Common myeloid progenitor, CD34-positive (primary cell): Measurements from ENCODE around the gene ADD3.
"Not testable (repeated sequence)": the region's sequence is repeated elsewhere in the genome, so short reads cannot be mapped to it uniquely, and the experiment has no call there.

Source experiments
- CTCF ChIA-PET: fragments of 350-600 bp; sonication (Branson Sonifier 250); formaldehyde crosslinking; loops from one replicate; lab custom pipeline; 2021; ENCODE audit warnings: antibody characterized with exemption; lab: Charles Lee
- POLR2A ChIA-PET: fragments of 350-600 bp; sonication (Branson Sonifier 250); formaldehyde crosslinking; loops from one replicate; lab custom pipeline; 2021; ENCODE audit warnings: antibody characterized with exemption; lab: Charles Lee
- DNase-seq, 3 donors: peaks; one replicate each; pipeline versions ENCODE4 v3.0.0 to v3.0.0-alpha.2; 2013
- H3K27ac ChIP-seq, 2 experiments: 1 replicate in 1 of 2; 2 replicates in 1 of 2; pipeline ENCODE4 v1.7.0; 2013; ENCODE audit warnings: inconsistent platforms in 2 of 2, low read length in 2 of 2, mild to moderate bottlenecking in 2 of 2, low read depth in 1 of 2, moderate library complexity in 1 of 2; ENCODE audit not compliant: severe bottlenecking in 2 of 2, insufficient read depth in 1 of 2, poor library complexity in 1 of 2
- H3K27me3 ChIP-seq, 5 experiments: replicated peaks in 2 of 5; 1 replicate in 3 of 5; 2 replicates in 2 of 5; pipeline versions ENCODE4 v1.6.1 to v1.7.0; 2013; ENCODE audit warnings: low read length in 4 of 5, mild to moderate bottlenecking in 2 of 5, moderate library complexity in 2 of 5, inconsistent platforms in 1 of 5; ENCODE audit not compliant: insufficient read depth in 5 of 5, control insufficient read depth in 4 of 5
- H3K36me3 ChIP-seq, 4 experiments: 1 replicate in 2 of 4; 2 replicates in 2 of 4; pipeline versions ENCODE4 v1.6.1 to v1.7.0; 2013; ENCODE audit warnings: low read length in 3 of 4, control low read depth in 1 of 4, mild to moderate bottlenecking in 1 of 4; ENCODE audit not compliant: control insufficient read depth in 4 of 4, insufficient read depth in 4 of 4
- H3K4me1 ChIP-seq, 4 experiments: 1 replicate in 3 of 4; 2 replicates in 1 of 4; pipeline versions ENCODE4 v1.6.1 to v1.7.1; 2013; ENCODE audit warnings: low read length in 3 of 4, mild to moderate bottlenecking in 3 of 4, control low read depth in 1 of 4, inconsistent platforms in 1 of 4, moderate library complexity in 1 of 4; ENCODE audit not compliant: control insufficient read depth in 4 of 4, insufficient read depth in 4 of 4; ENCODE audit errors: control extremely low read depth in 1 of 4
- H3K4me3 ChIP-seq, 7 experiments: 1 replicate in 4 of 7; 2 replicates in 3 of 7; pipeline versions ENCODE4 v1.5.1 to v1.7.0; 2013; ENCODE audit warnings: mild to moderate bottlenecking in 7 of 7, low read length in 6 of 7, moderate library complexity in 6 of 7, inconsistent platforms in 2 of 7, low read depth in 2 of 7, control low read depth in 1 of 7; ENCODE audit not compliant: insufficient read depth in 4 of 7, control insufficient read depth in 1 of 7; ENCODE audit errors: extremely low read depth in 1 of 7
- H3K9me3 ChIP-seq, 5 experiments: 1 replicate in 4 of 5; 2 replicates in 1 of 5; pipeline versions ENCODE4 v1.6.1 to v1.7.1; 2013; ENCODE audit warnings: low read length in 4 of 5, mild to moderate bottlenecking in 2 of 5, inconsistent platforms in 1 of 5, low read depth in 1 of 5, moderate library complexity in 1 of 5; ENCODE audit not compliant: control insufficient read depth in 4 of 5, insufficient read depth in 2 of 5; ENCODE audit errors: control extremely low read depth in 1 of 5
- WGBS: methylation state at CpG from one replicate; pipeline ENCODE4 v1.1.5; 2013; ENCODE audit not compliant: insufficient coverage; 5-methylcytosine and 5-hydroxymethylcytosine counted together

Gene ADD3

GRCh38 chr10:110129490-110129889 lies 121.7 kb downstream of the ADD3 start:
- POLR2A ChIA-PET, result no interaction called here
- no peak for DNase-seq
- Histone ChIP-seq H3K4me1 (no peaks in the 10 kb centered on the region), H3K27me3 (no peaks in the 10 kb centered on the region), H3K27ac (no peak overlapping the region), H3K9me3 (no peaks in the 10 kb centered on the region), H3K36me3 (peaks cover 6 to 39% (median 26%) of the 10 kb centered on the region in 4 experiments), H3K4me3 (no peak overlapping the region)
- CTCF ChIA-PET, result no interaction called here

- ChIA-PET CTCF (interaction anchor here (0.6 to 1.6 kb wide), 2 partner anchors 85 to 140 kb away, joined by 3 to 5 read pairs; no protein-coding TSS in a partner anchor), POLR2A (no interaction called here)
- Histone ChIP-seq H3K4me1 (peaks cover 0 to 7% (median 5%) of the 10 kb centered on the region in 4 experiments), H3K4me3 (no peak overlapping the region), H3K27ac (no peak overlapping the region), H3K9me3 (no peaks in the 10 kb centered on the region), H3K27me3 (no peaks in the 10 kb centered on the region), H3K36me3 (peaks cover 6 to 22% (median 16%) of the 10 kb centered on the region in 4 experiments)
- WGBS, result 100% methylated on average over 3 of the region's 3 CpGs
- DNase-seq, result no peak
Measured at GRCh38 chr10:110134917-110135316, 127.1 kb downstream of the ADD3 start.

- peaks cover 6 to 17% (median 11%) of the 10 kb centered on the region in 4 experiments for H3K36me3 ChIP-seq
- 100% methylated on average over 5 of the region's 6 CpGs for WGBS
- DNase-seq, H3K27ac ChIP-seq, H3K9me3 ChIP-seq, H3K4me1 ChIP-seq, POLR2A ChIA-PET, H3K27me3 ChIP-seq, H3K4me3 ChIP-seq: not testable (repeated sequence)
- CTCF ChIA-PET, result interaction anchor here (0.6 to 1.6 kb wide), 5 partner anchors 84 to 144 kb away, joined by 3 to 16 read pairs (median 3); no protein-coding TSS in a partner anchor
Measured at GRCh38 chr10:110135836-110136235, 128.1 kb downstream of the ADD3 start.

GRCh38 chr10:110137142-110137545 lies 129.4 kb downstream of the ADD3 start:
- Histone ChIP-seq H3K4me3 (peak overlapping the region in 1 of 7 experiments; percentile 43), H3K4me1 (peaks cover 12 to 20% (median 18%) of the 10 kb centered on the region in 4 experiments), H3K27me3 (peaks cover 0 to 2% (median 0%) of the 10 kb centered on the region in 5 experiments), H3K36me3 (peaks cover 2 to 5% (median 3%) of the 10 kb centered on the region in 4 experiments), H3K9me3 (no peaks in the 10 kb centered on the region), H3K27ac (no peak overlapping the region)
- ChIA-PET CTCF (interaction anchor here (0.6 to 5.4 kb wide), 23 partner anchors 11 to 161 kb away, joined by 3 to 72 read pairs (median 5); partner anchors contain the start of gene MXI1), POLR2A (no interaction called here)
- WGBS, result no CpG with 5 or more reads among the region's 2 CpGs
- DNase-seq, result peak; percentile 80 to 93 (median 90)

- H3K4me1 ChIP-seq, result peaks cover 15 to 24% (median 22%) of the 10 kb centered on the region in 4 experiments
- 67% methylated on average over 3 of the region's 5 CpGs for WGBS
- CTCF ChIA-PET, result interaction anchor here (0.7 to 5.4 kb wide), 35 partner anchors 10 to 254 kb away, joined by 3 to 72 read pairs (median 5); partner anchors contain the start of gene MXI1
- no peak overlapping the region for H3K27ac ChIP-seq
- DNase-seq, result peak; percentile 80 to 91 (median 87)
- H3K4me3 ChIP-seq, result no peak overlapping the region
- peaks cover 0 to 8% (median 2%) of the 10 kb centered on the region in 5 experiments for H3K27me3 ChIP-seq
- POLR2A ChIA-PET, result interaction anchor here (1.0 kb wide), 1 partner anchor 91 kb away, joined by 4 read pairs; no protein-coding TSS in a partner anchor
- H3K9me3 ChIP-seq, result no peaks in the 10 kb centered on the region
- peaks cover 0 to 2% (median under 1%) of the 10 kb centered on the region in 4 experiments for H3K36me3 ChIP-seq
Measured at GRCh38 chr10:110138197-110138812, 130.5 kb downstream of the ADD3 start.

- no peak overlapping the region for H3K27ac ChIP-seq
- peaks cover 0 to 30% (median 8%) of the 10 kb centered on the region in 5 experiments for H3K27me3 ChIP-seq
- WGBS, result 0% methylated on average over 1 of the region's 1 CpG
- CTCF ChIA-PET, result interaction anchor here (0.8 to 5.4 kb wide), 12 partner anchors 12 to 144 kb away, joined by 3 to 72 read pairs (median 4); partner anchors contain the start of gene MXI1
- no peaks in the 10 kb centered on the region for H3K9me3 ChIP-seq
- H3K36me3 ChIP-seq, result no peaks in the 10 kb centered on the region
- no peak overlapping the region for H3K4me3 ChIP-seq
- peaks cover 15 to 24% (median 22%) of the 10 kb centered on the region in 4 experiments for H3K4me1 ChIP-seq
- DNase-seq, result peak; percentile 72 to 84 (median 80)
- POLR2A ChIA-PET, result interaction anchor here (0.7 to 1.0 kb wide), 3 partner anchors 31 to 235 kb away, joined by 3 to 4 read pairs (median 4); no protein-coding TSS in a partner anchor
Measured at GRCh38 chr10:110141185-110141584, 133.4 kb downstream of the ADD3 start.
